K562 (cell line): Measurements from ENCODE around the gene SLC7A14. TPM values are rescaled to one million over a fixed set of nuclear protein-coding genes. Genes with fewer than 3 reads are reported as not detected.

ENCODE experiments used
- ATAC-seq: fragments of 200-7000 bp; cut with Tn5 transposase; 3 replicates; pipeline ENCODE4 v1.9.1; 2020; ENCODE audit warnings: moderate library complexity
- BruUV-seq: library from RNA; stranded (reverse); fragments of 400-500 nt; replicated peaks from 2 replicates; lab custom pipeline; 2021; lab: Mats Ljungman, UMichigan
- CTCF ChIA-PET: fragments of 300-600 bp; formaldehyde crosslinking; extraction: SDS; loops from one replicate; lab custom pipeline; 2021; ENCODE audit warnings: low intra/inter-chr PET ratio; lab: Yijun Ruan, JAX
- POLR2A ChIA-PET: fragments of 300-600, 350-650 bp; sonication (Branson Sonifier 250); formaldehyde crosslinking; extraction: SDS; loops from one replicate; lab custom pipeline; 2021; ENCODE audit warnings: antibody characterized with exemption, inconsistent platforms; lab: Yijun Ruan, JAX
- DNase-seq, 4 experiments: peaks; one replicate each; pipeline versions ENCODE4 v3.0.0 to v3.0.0-alpha.2; 2011 to 2018; ENCODE audit warnings: low spot score in 3 of 4, mixed read lengths in 3 of 4; ENCODE audit errors: extremely low read depth in 1 of 4
- FAIRE-seq: peaks from 2 replicates; lab custom pipeline; 2011; peaks lifted over from hg19 to GRCh38; lab: Jason Lieb, UNC
- H2AFZ ChIP-seq: 2 replicates; pipeline ENCODE4 v1.6.0; 2011; ENCODE audit warnings: low read depth, low read length, control low read depth, inconsistent platforms
- H3K27ac ChIP-seq: fragments of 200-600 bp; 3 replicates; pipeline ENCODE4 v1.8.0; 2011; ENCODE audit warnings: low read depth, mild to moderate bottlenecking, control low read depth, inconsistent platforms, low read length, moderate library complexity, mixed read lengths; ENCODE audit errors: extremely low read depth
- H3K27me3 ChIP-seq, 2 experiments: fragments of 300-600 bp in 1 of 2; 2 replicates in 1 of 2; 3 replicates in 1 of 2; pipeline versions ENCODE4 v1.6.0 to v1.8.0; 2011; ENCODE audit warnings: inconsistent platforms in 2 of 2, low read length in 2 of 2, mild to moderate bottlenecking in 1 of 2, mixed read lengths in 1 of 2, moderate library complexity in 1 of 2; ENCODE audit not compliant: control insufficient read depth in 2 of 2, insufficient read depth in 2 of 2
- H3K36me3 ChIP-seq: fragments of 300-600 bp; 3 replicates; pipeline ENCODE4 v1.8.0; 2011; ENCODE audit warnings: mild to moderate bottlenecking, low read length, inconsistent platforms; ENCODE audit not compliant: control insufficient read depth, insufficient read depth
- H3K4me1 ChIP-seq, 2 experiments: fragments of 200-600 bp in 1 of 2; replicated peaks in 1 of 2; 2 replicates in 1 of 2; 3 replicates in 1 of 2; pipeline versions ENCODE4 v1.5.1 to v1.8.0; 2011; ENCODE audit warnings: inconsistent platforms in 2 of 2, low read length in 2 of 2, mild to moderate bottlenecking in 1 of 2, mixed read lengths in 1 of 2, moderate library complexity in 1 of 2; ENCODE audit not compliant: control insufficient read depth in 2 of 2, insufficient read depth in 2 of 2
- H3K4me2 ChIP-seq: 2 replicates; pipeline ENCODE4 v1.6.1; 2011; ENCODE audit warnings: low read length, control low read depth, inconsistent platforms, mixed read lengths; ENCODE audit not compliant: insufficient read depth
- H3K4me3 ChIP-seq: fragments of 200-600 bp; sonication (generic), shearing (Covaris generic); 2 replicates; pipeline ENCODE4 v1.5.1; 2016; ENCODE audit warnings: control low read depth, inconsistent platforms
- H3K79me2 ChIP-seq: fragments of 200-600 bp; 3 replicates; pipeline ENCODE4 v1.8.0; 2011; ENCODE audit warnings: low read length, inconsistent platforms; ENCODE audit not compliant: control insufficient read depth, insufficient read depth
- H3K9ac ChIP-seq, 2 experiments: 2 replicates each; pipeline versions ENCODE4 v1.6.0 to v1.6.1; 2011; ENCODE audit warnings: low read depth in 2 of 2, low read length in 2 of 2, control low read depth in 1 of 2, inconsistent platforms in 1 of 2, mild to moderate bottlenecking in 1 of 2, mixed read lengths in 1 of 2; ENCODE audit not compliant: insufficient read depth in 1 of 2
- H3K9me1 ChIP-seq: one replicate; pipeline ENCODE4 v1.6.0; 2011; ENCODE audit warnings: inconsistent platforms, mild to moderate bottlenecking, low read length, moderate library complexity; ENCODE audit not compliant: control insufficient read depth, insufficient read depth
- H3K9me3 ChIP-seq: replicated peaks from 2 replicates; pipeline ENCODE4 v1.5.1; 2011; ENCODE audit warnings: low read depth, low read length, inconsistent platforms; ENCODE audit not compliant: control insufficient read depth, insufficient read depth
- H4K20me1 ChIP-seq: replicated peaks from 2 replicates; pipeline ENCODE4 v1.6.1; 2011; ENCODE audit warnings: low read length, inconsistent platforms, mixed read lengths; ENCODE audit not compliant: control insufficient read depth, insufficient read depth
- ATF6 ChIP-seq: sonication (generic); formaldehyde crosslinking; IDR thresholded peaks from 2 replicates; pipeline ENCODE4 v1.4.0; 2020; ENCODE audit warnings: mild to moderate bottlenecking, missing genetic modification reagents
- CREM ChIP-seq: IDR thresholded peaks from 2 replicates; pipeline ENCODE4 v1.6.1; 2014; ENCODE audit warnings: antibody characterized with exemption, low read depth
- E2F8 ChIP-seq: fragments of 450-650 bp; IDR thresholded peaks from 2 replicates; pipeline ENCODE4 v1.7.1; 2018; ENCODE audit warnings: mild to moderate bottlenecking, low read depth; ENCODE audit not compliant: partially characterized antibody
- ELF4 ChIP-seq: fragments of 450-650 bp; formaldehyde crosslinking; IDR thresholded peaks from 2 replicates; pipeline ENCODE4 v1.4.0; 2022; ENCODE audit warnings: missing genetic modification characterization
- FOSL1 ChIP-seq: fragments of 200-800 bp; sonication (Bioruptor generic); conservative IDR thresholded peaks from 2 replicates; pipeline ENCODE4 v1.6.1; 2016; ENCODE audit warnings: missing genetic modification characterization, missing compliant biosample characterization
- FUS ChIP-seq: fragments of 200-400 bp; formaldehyde crosslinking; optimal IDR thresholded peaks from 2 replicates; pipeline ENCODE3; 2017; ENCODE audit warnings: low read depth, low read length
- HIVEP1 ChIP-seq: fragments of 250-450 bp; sonication (Bioruptor Pico); IDR thresholded peaks from 2 replicates; pipeline ENCODE4 v1.4.0; 2020; ENCODE audit warnings: mild to moderate bottlenecking
- TAF1 ChIP-seq: IDR thresholded peaks from 2 replicates; pipeline ENCODE4 v1.6.1; 2011; ENCODE audit warnings: mild to moderate bottlenecking, low read length, moderate library complexity; ENCODE audit not compliant: insufficient read depth, control insufficient read depth, severe bottlenecking; ENCODE audit errors: extremely low read depth
- TAL1 ChIP-seq: fragments of 450-650 bp; IDR thresholded peaks from 2 replicates; pipeline ENCODE4 v1.6.1; 2016; ENCODE audit warnings: mild to moderate bottlenecking
- WHSC1 ChIP-seq: IDR thresholded peaks from one replicate; pipeline ENCODE4 v1.6.1; 2012; ENCODE audit warnings: low read length, control low read depth, inconsistent platforms
- ZFX ChIP-seq: sonication (generic); formaldehyde crosslinking; IDR thresholded peaks from 2 replicates; pipeline ENCODE4 v1.8.0; 2022; ENCODE audit warnings: mild to moderate bottlenecking, missing genetic modification reagents, moderate library complexity
- WGBS: fragments of 100-300 bp; shearing (Covaris generic); methylation state at CpG from one replicate; pipeline ENCODE4 v1.1.6; 2016; ENCODE audit warnings: low coverage, mixed read lengths; ENCODE audit not compliant: insufficient coverage; ENCODE audit errors: missing lambda C conversion rate; 5-methylcytosine and 5-hydroxymethylcytosine counted together
- in situ Hi-C: fragments of 300-500 bp; cut with MboI; formaldehyde crosslinking; loops from 4 replicates; pipeline ENCODE4 v1.15.0; 2018; ENCODE audit warnings: inconsistent platforms, mixed read lengths
- intact Hi-C: fragments of 100-400 bp; cut with micrococcal nuclease; formaldehyde crosslinking; loops from 2 replicates; pipeline ENCODE4 v1.14.2; 2022
- polyA plus RNA-seq, 8 experiments: library from polyadenylated mRNA; depleted of rRNA in 4 of 8; stranded (reverse) in 5 of 8; unstranded in 3 of 8; fragments of >200 nt; fragmentation: Nextera tagmentation in 2 of 8; fragmentation: Illumina TruSeq in 1 of 8; extraction: Ambion mirVana in 2 of 8; extraction: Trizol in 1 of 8; gene quantifications; 2 replicates each; pipeline versions ENCODE4 v1.2.1 to v1.2.3, GENCODE V29; 2011 to 2014; ENCODE audit warnings: inconsistent platforms in 1 of 8, missing spikeins in 1 of 8
- total RNA-seq, 7 experiments: library from RNA; depleted of rRNA in 6 of 7; stranded (reverse); fragments of >200 nt in 6 of 7; fragmentation: Illumina TruSeq in 2 of 7; extraction: Trizol in 2 of 7; gene quantifications; 2 replicates each; pipeline versions ENCODE4 v1.2.1 to v1.2.3, GENCODE V29; 2011 to 2021; ENCODE audit warnings: low replicate concordance in 1 of 7

SLC7A14 gene
- total and polyA plus RNA-seq, 9 of the 15 experiments (the other 6 are each of a cell fraction or from before 2014, with no cell fraction given) = not detected

GRCh38 chr3:170608475-170608874, 22.6 kb upstream of the SLC7A14 start:
- 0% methylated on average over 1 of the region's 1 CpG for WGBS
- H3K9me1 ChIP-seq = no peaks in the 10 kb centered on the region
- no peak overlapping the region for H2AFZ ChIP-seq
- H3K27ac ChIP-seq = no peak overlapping the region
- in situ Hi-C loops (no loop called here), intact Hi-C loops (no loop called here)
- BruUV-seq = no TSS peak
- H3K9me3 ChIP-seq = no peaks in the 10 kb centered on the region
- no peaks in the 10 kb centered on the region for H3K79me2 ChIP-seq
- FAIRE-seq (no peak), DNase-seq (no peak), ATAC-seq (no peak)
- no peak overlapping the region for H3K4me3 ChIP-seq
- H3K9ac ChIP-seq = no peak overlapping the region
- no peak overlapping the region for H3K4me2 ChIP-seq
- POLR2A ChIA-PET = no interaction called here
- no peaks in the 10 kb centered on the region for H4K20me1 ChIP-seq
- H3K36me3 ChIP-seq = no peaks in the 10 kb centered on the region
- no peaks in the 10 kb centered on the region for H3K4me1 ChIP-seq
- TF ChIP-seq HIVEP1 (CRISPR knock-in tag) (no peak), E2F8 (no peak), FOSL1 (tag) (no peak), ATF6 (no peak), ELF4 (CRISPR knock-in tag) (no peak), FUS (no peak), TAF1 (no peak), TAL1 (no peak), ZFX (CRISPR knock-in tag) (no peak), WHSC1 (no peak), CREM (no peak)
- CTCF ChIA-PET = no interaction called here
- no peaks in the 10 kb centered on the region for H3K27me3 ChIP-seq
